H1 (cell line): Measurements from ENCODE around the gene ANKRD6. TPM values are rescaled to one million over a fixed set of nuclear protein-coding genes. Genes with fewer than 3 reads are reported as not detected.

Experiments used
- KDM5A ChIP-seq: fragments of 200-600 bp; IDR thresholded peaks from 2 replicates; pipeline ENCODE4 v1.7.1; 2012; ENCODE audit warnings: mild to moderate bottlenecking, low read length, inconsistent platforms, mixed read lengths
- PHF8 ChIP-seq: fragments of 200-600 bp; sonication (generic); conservative IDR thresholded peaks from 2 replicates; pipeline ENCODE4 v1.7.1; 2012; ENCODE audit warnings: low read depth, mild to moderate bottlenecking, inconsistent platforms, low read length, moderate library complexity
- polyA plus RNA-seq, 7 experiments: library from polyadenylated mRNA; depleted of rRNA in 3 of 7; stranded (reverse) in 5 of 7; unstranded in 2 of 7; fragments of >200 nt in 5 of 7; fragments of 200-250 nt in 2 of 7; gene quantifications; 1 replicate in 5 of 7; 2 replicates in 1 of 7; 4 replicates in 1 of 7; pipeline versions ENCODE4 v1.2.1 to v1.2.3, GENCODE V29; 2011 to 2013; ENCODE audit warnings: missing spikeins in 2 of 7, mixed read lengths in 2 of 7
- total RNA-seq: library from RNA; stranded (reverse); fragmentation: NEBNext Ultra II Directional; extraction: Animal tissue kit (Norgen Biotek cat#: 25700); gene quantifications from 2 replicates; pipeline ENCODE4 v1.2.1, GENCODE V29; 2021

ANKRD6 gene
- total and polyA plus RNA-seq, 2 of the 8 experiments (the other 6 are each of a cell fraction or from before 2014, with no cell fraction given) = 5.9 to 12.8 TPM

GRCh38 chr6:89638320-89639195, 205.6 kb downstream of the ANKRD6 start, which contains the start of gene LYRM2 (continued):
- TF ChIP-seq KDM5A = no peak; the same call in 1 of the 2 replicates
- TF ChIP-seq PHF8 = peak; percentile 95
